Measurements from ENCODE around the gene REPIN1. TPM values are rescaled to one million over a fixed set of nuclear protein-coding genes. Genes with fewer than 3 reads are reported as not detected.
A peak's percentile ranks its signal among the peaks of the same experiment; 100 is the strongest.

Gene REPIN1
- polyA plus RNA-seq, 1 of the 3 experiments (the other 2 are of a cell fraction): 91.6 TPM

- Histone ChIP-seq H3K79me2 (ENCODE audit: insufficient read depth) (no peaks in the 10 kb centered on the region), H3K4me1 (ENCODE audit: control insufficient read depth in 1 of 2, insufficient read depth in 2 of 2, low read depth in 1 of 2, low read length in 1 of 2) (peaks cover 15 to 43% of the 10 kb centered on the region in 2 experiments), H3K9ac (no peak overlapping the region), H3K4me2 (no peak overlapping the region), H3K27ac (ENCODE audit: low read depth in 2 of 2, low read length in 1 of 2) (peak overlapping the region in 1 of 2 experiments; percentile 3; a peak in 1 of 4 replicates), H3K4me3 (ENCODE audit: low read depth in 2 of 2, low read length in 1 of 2) (no peak overlapping the region), H3K27me3 (ENCODE audit: insufficient read depth) (no peaks in the 10 kb centered on the region), H2AFZ (ENCODE audit: low read depth) (0 out of 2 replicates have a peak overlapping the region, but pooled peaks have one; percentile 98), H3K36me3 (replicated peaks in 1 of 2; ENCODE audit: control insufficient read depth in 1 of 2, insufficient read depth in 2 of 2, low read length in 1 of 2) (peaks cover 0 to 2% of the 10 kb centered on the region in 2 experiments), H4K20me1 (ENCODE audit: insufficient read depth) (no peaks in the 10 kb centered on the region), H3K9me2 (no peaks in the 10 kb centered on the region), H3F3A (replicated peaks; ENCODE audit: insufficient read depth) (peaks cover 9% of the 10 kb centered on the region), H3K9me3 (no peaks in the 10 kb centered on the region)
- 97% methylated on average over 13 of the region's 13 CpGs for WGBS (ENCODE audit: low lambda C conversion rate)
- TF ChIP-seq JUND (IDR thresholded peaks at IDR 0.05) (no peak), MEF2A (IDR thresholded peaks at IDR 0.05; ENCODE audit: borderline replicate concordance, low read depth) (no peak), FOXM1 (IDR thresholded peaks at IDR 0.05; ENCODE audit: low read depth) (no peak), FOSL2 (IDR thresholded peaks at IDR 0.05; ENCODE audit: borderline replicate concordance, low read depth) (no peak), REST (IDR thresholded peaks at IDR 0.05; ENCODE audit: low read depth, low read length) (no peak), NFIC (IDR thresholded peaks at IDR 0.05; ENCODE audit: borderline replicate concordance) (no peak), USF2 (IDR thresholded peaks at IDR 0.05; ENCODE audit: borderline replicate concordance, low read depth, low read length) (no peak), GATA2 (CRISPR knock-in tag; IDR thresholded peaks at IDR 0.05) (no peak), SMC3 (IDR thresholded peaks at IDR 0.05; ENCODE audit: low read depth, low read length) (no peak), SIN3A (IDR thresholded peaks at IDR 0.05; ENCODE audit: borderline replicate concordance, low read depth, low read length) (no peak), TAF1 (IDR thresholded peaks at IDR 0.05; ENCODE audit: borderline replicate concordance, low read depth, low read length) (no peak), TCF12 (IDR thresholded peaks at IDR 0.05) (no peak), EP300 (IDR thresholded peaks at IDR 0.05; ENCODE audit: borderline replicate concordance in 1 of 2, low read depth in 1 of 2, low read length in 1 of 2) (no peak), ZBTB33 (IDR thresholded peaks at IDR 0.05; ENCODE audit: borderline replicate concordance, low read depth) (no peak), RCOR1 (IDR thresholded peaks at IDR 0.05; ENCODE audit: low read length) (no peak), GABPA (IDR thresholded peaks at IDR 0.05; ENCODE audit: low read depth) (no peak), TEAD4 (IDR thresholded peaks at IDR 0.05; ENCODE audit: borderline replicate concordance, insufficient read depth) (no peak), EZH2phosphoT487 (IDR thresholded peaks at IDR 0.05; ENCODE audit: borderline replicate concordance, low read depth) (no peak)
- DNase-seq: no peak
- ChIA-PET POLR2A (interaction anchor here (1.2 kb wide), 1 partner anchor 34 kb away, joined by 11 read pairs; the partner anchor contains the start of gene REPIN1), CTCF (interaction anchor here (0.6 to 2.3 kb wide), 13 partner anchors 10 to 1229 kb away, joined by 3 to 17 read pairs (median 4); partner anchors contain the start of gene REPIN1)
Observed at GRCh38 chr7:150403376-150404171, 35.0 kb downstream of the REPIN1 start.
